MG63 (cell line): ENCODE measurements around the gene SMIM27. TPM values are rescaled to one million over a fixed set of nuclear protein-coding genes. Genes with fewer than 3 reads are reported as not detected.
A peak's percentile ranks its signal among the peaks of the same experiment; 100 is the strongest.

ENCODE experiments used
- DNase-seq: peaks from one replicate; pipeline ENCODE4 v3.0.0-alpha.2; 2020
- H3K27me3 ChIP-seq: fragments of 250-450 bp; sonication (Bioruptor Pico); 2 replicates; pipeline ENCODE4 v1.5.1; 2020; ENCODE audit warnings: mild to moderate bottlenecking, moderate library complexity
- H3K36me3 ChIP-seq: fragments of 250-450 bp; sonication (Bioruptor Pico); 2 replicates; pipeline ENCODE4 v1.5.1; 2020; ENCODE audit warnings: mild to moderate bottlenecking, moderate library complexity
- H3K4me3 ChIP-seq: fragments of 250-450 bp; sonication (Bioruptor Pico); 2 replicates; pipeline ENCODE4 v1.5.1; 2020; ENCODE audit warnings: mild to moderate bottlenecking, moderate library complexity
- H3K9me3 ChIP-seq: fragments of 250-450 bp; sonication (Bioruptor Pico); 2 replicates; pipeline ENCODE4 v1.5.1; 2020; ENCODE audit warnings: mild to moderate bottlenecking, moderate library complexity
- total RNA-seq: library from RNA; depleted of rRNA; stranded (reverse); fragments of >200 nt; shearing (Covaris generic); gene quantifications from 2 replicates; pipeline ENCODE4 v1.2.3, GENCODE V29; 2014; ENCODE audit warnings: low replicate concordance

Gene SMIM27
- total RNA-seq, 1 experiment from 2014 or later, result 1.7 TPM

DNA sequence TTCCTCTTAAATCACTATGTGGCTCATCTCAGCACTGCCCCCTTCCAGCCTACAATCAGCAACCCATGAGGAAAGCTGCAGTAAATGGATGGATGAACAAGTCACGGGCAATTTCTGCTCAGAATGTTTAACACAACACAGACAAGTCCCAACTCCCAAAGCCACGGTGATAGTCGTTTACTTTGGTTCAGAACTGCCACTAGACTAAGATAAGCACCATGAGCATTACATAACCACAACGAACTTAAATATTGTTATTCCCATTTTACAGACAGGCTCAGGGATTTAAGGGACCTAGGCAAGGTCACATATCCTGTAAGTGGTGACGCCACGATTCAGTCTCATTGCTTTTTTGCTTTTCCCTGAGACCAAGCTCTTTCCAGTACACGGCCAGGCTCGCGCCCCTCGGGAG, 2.0 kb upstream of the SMIM27 start:
- H3K4me3 ChIP-seq, result peak overlapping the region; percentile 79
- no peak for DNase-seq

DNA sequence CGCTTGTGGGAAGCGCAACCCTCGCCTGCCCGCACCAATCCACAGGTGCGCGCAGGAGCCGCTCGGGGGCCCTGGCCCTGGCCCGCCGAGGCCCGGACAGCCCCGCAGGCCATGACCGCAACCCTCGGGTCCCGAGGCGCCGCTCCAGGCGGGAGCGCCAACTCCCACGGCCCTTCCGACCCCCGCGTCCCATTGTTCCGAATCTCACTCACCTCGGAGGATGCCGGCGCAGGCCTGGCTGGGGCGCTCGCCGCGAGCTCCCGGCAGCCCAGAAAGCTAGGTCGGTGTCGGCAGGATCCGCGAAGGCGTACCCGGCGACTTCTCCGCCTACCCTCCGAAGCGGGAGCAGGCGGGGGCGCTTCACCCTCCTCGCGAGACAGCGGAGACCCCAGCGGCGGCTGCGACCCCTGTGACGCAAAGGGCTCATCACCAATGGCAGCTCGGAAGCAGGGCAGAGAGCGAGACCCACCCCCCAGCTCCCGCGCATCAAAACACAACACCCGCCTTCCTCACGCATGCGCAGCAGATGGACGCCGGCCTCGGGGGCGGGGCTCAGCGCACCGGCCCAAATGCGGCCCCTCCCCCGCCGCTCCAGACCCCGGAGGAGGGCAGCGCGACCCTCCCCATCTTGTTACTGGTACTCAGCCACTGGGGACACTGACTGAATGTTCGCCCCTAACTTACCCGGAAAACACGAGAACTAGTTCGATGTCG, 1.4 kb upstream of the SMIM27 start:
- Histone ChIP-seq H3K9me3 (no peaks in the 10 kb centered on the region), H3K4me3 (peak overlapping the region; percentile 79)
- DNase-seq, result peak; percentile 83

More for the DNA sequence above, 2.0 kb upstream of the SMIM27 start:
- Histone ChIP-seq H3K36me3 (peaks cover 7% of the 10 kb centered on the region), H3K27me3 (no peaks in the 10 kb centered on the region), H3K9me3 (no peaks in the 10 kb centered on the region)

DNA sequence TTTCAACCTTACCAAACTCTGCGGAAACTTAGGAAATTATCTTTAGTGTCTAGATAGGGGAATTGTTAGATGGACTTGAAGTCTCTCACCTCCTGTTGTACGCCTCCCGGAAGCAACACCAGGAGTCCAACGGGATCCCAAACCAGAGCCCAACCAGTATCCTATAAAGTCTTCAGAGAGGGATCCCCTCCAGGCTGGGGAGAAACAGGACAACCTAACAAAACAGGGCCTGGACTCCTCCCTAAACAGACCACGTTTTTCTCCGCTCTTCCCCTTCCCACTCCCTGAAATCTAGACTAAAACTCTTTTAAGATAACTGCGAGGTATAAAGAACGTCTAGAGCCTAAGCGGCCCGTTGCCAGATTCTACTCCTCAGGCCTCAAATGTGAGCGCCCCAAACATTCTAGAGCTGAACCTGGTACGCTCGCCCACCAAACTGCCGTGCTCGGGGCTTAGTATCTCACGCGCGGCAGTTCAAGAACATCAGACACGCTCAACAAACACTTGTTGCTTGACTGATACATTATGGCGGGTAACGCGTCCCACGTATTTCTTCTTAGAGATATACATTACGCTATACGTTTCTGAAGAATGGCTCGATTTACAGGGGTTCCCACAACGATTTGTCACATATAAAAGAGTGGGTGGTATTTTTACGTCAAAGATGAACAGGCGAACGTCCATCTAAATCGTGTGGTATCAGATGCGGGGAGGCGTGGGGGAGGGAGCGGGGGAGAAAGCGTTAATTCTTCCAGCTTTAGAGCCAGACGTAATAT, 663 bp upstream of the SMIM27 start:
- H3K36me3 ChIP-seq, result peaks cover 7% of the 10 kb centered on the region
- no peaks in the 10 kb centered on the region for H3K9me3 ChIP-seq
- no peaks in the 10 kb centered on the region for H3K27me3 ChIP-seq
- peak overlapping the region; percentile 79 for H3K4me3 ChIP-seq
- DNase-seq, result peak; percentile 19

More for the DNA sequence above, 1.4 kb upstream of the SMIM27 start:
- H3K36me3 ChIP-seq, result peaks cover 7% of the 10 kb centered on the region
- H3K27me3 ChIP-seq, result no peaks in the 10 kb centered on the region

DNA sequence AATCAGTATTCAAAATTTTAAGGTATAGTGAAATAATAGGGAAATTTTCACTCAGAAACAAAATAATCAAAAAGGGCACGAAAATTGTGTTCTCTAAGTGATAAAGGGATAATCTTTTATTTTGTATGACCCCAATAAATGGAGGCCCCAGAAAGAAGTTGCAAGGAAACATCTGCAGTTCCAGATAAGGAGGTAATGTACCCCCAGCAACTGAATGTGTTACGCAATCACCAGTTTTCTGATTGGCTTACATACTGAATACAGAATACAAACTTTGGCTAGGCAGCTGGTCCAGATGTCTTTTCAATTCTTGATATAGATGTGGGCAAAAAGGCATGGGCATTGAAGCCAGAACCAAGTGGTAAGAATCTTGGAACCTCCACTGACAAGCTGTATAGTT, 2.0 kb downstream of the SMIM27 start:
- no peaks in the 10 kb centered on the region for H3K9me3 ChIP-seq
- H3K27me3 ChIP-seq, result no peaks in the 10 kb centered on the region
- DNase-seq, result no peak
- peaks cover 7% of the 10 kb centered on the region for H3K36me3 ChIP-seq
- H3K4me3 ChIP-seq, result no peak overlapping the region

DNA sequence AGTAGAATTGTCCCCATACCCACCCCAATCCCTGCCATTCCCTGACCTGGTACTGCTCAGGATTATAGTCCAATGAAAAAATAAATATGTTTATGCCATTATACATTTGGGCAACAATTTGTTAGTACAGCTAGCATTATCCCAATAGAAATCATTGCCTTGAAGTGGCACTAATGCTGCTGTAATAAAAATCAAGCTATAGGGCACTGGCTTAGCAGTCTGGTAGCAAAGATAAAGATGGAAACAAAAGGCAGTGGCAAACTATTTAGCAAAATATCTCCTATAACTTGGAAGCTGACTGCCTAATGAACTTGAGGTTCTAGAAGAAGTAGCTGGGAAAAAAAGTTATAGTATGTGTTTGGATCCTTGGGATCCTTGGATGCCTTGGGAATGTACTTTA, 2.5 kb downstream of the SMIM27 start:
- Histone ChIP-seq H3K9me3 (no peaks in the 10 kb centered on the region), H3K36me3 (peaks cover 7% of the 10 kb centered on the region), H3K27me3 (no peaks in the 10 kb centered on the region), H3K4me3 (no peak overlapping the region)
- DNase-seq, result no peak

DNA sequence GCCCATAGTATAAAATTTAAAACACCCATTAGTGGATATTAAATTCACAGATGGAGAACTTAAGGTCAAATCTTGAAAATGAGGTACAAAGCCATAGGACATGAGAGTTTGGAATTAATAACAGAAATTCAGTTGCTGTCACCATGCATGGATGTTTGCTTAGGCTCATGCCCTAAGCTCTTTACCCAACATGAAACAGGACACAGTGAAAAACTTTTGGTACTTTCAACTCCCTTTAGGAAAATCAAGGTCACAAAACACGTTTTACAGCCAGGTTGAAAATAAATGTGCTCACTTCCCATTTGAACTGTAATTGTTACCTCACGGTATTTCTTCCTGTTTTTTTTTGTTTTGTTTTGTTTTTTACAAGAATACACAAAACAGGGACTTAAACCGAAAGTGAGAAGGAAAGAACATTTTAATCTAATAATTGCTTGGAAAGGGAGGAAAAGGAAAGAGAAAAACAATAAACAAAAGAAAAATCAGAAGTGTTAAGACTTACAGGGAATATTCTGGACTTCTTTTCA, 6.3 kb downstream of the SMIM27 start:
- DNase-seq, result no peak
- Histone ChIP-seq H3K9me3 (no peaks in the 10 kb centered on the region), H3K27me3 (no peaks in the 10 kb centered on the region), H3K36me3 (no peaks in the 10 kb centered on the region; the same call in 1 of the 2 replicates), H3K4me3 (no peak overlapping the region)

DNA sequence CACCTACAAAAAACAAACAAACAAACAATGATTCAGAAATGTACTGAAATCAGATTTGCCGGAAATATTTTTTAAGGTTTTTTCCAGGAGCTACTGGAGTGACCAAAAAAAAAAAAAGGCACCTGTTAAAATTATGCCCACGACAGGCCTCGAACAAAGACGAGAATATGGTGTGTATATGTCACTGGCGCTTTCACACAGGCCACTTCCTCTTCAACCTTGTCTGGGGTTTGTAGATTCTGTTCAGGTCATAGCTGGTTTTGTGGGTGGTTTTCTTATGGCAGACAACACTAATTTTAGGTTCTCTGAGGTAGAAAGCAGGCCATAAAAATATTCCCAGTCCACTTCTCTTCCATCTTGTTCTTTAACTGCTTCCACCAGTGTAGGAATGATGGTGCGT, 13.8 kb downstream of the SMIM27 start:
- Histone ChIP-seq H3K4me3 (no peak overlapping the region), H3K36me3 (peaks cover 6% of the 10 kb centered on the region; the same call in 1 of the 2 replicates), H3K9me3 (no peaks in the 10 kb centered on the region)

DNA sequence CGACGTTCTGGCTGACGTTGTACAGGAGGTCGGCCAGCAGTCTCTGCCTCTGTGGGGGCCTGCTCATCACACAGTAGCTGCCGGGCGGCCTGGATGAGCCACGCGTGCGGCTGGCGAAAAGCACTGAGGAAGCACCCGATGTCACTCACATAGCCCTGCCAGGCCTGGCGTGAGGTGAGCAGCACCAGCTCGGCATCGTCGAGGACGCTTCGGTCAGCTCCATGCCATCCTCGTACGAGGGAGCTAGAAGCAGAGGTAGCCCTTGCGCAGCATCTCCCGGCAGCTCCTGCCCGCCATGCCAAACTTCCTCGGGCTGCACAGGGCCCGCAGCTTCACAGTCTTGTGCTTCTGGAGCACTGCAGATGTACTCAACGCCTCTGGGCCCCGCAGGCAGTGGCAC, 14.6 kb downstream of the SMIM27 start:
- Histone ChIP-seq H3K27me3 (no peaks in the 10 kb centered on the region), H3K36me3 (peaks cover 6% of the 10 kb centered on the region; the same call in 1 of the 2 replicates), H3K9me3 (no peaks in the 10 kb centered on the region), H3K4me3 (no peak overlapping the region)
- no peak for DNase-seq

More for the DNA sequence above, 13.8 kb downstream of the SMIM27 start:
- H3K27me3 ChIP-seq, result no peaks in the 10 kb centered on the region
- no peak for DNase-seq

DNA sequence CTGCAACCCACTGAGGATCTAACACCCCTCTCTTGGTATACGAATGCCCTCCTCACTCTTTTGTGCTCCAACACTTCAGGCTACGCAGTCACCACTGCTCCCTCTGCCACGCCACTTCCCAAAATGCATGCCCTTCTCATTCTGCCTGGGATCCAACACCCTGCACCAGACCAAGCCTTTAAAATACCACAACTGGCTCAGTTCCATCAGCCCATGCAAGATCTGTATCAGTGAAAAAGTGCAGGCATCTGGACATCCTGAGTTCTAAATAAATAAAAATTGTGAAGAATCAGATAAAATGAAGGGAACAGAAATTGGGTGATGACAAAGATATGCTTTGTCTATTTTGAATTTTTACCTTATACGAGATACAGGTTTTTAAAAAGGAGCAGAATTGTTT, 18.1 kb downstream of the SMIM27 start:
- H3K36me3 ChIP-seq, result peaks cover 6% of the 10 kb centered on the region; the same call in 1 of the 2 replicates
- no peaks in the 10 kb centered on the region for H3K27me3 ChIP-seq
- no peaks in the 10 kb centered on the region for H3K9me3 ChIP-seq
- H3K4me3 ChIP-seq, result no peak overlapping the region
- DNase-seq, result no peak

DNA sequence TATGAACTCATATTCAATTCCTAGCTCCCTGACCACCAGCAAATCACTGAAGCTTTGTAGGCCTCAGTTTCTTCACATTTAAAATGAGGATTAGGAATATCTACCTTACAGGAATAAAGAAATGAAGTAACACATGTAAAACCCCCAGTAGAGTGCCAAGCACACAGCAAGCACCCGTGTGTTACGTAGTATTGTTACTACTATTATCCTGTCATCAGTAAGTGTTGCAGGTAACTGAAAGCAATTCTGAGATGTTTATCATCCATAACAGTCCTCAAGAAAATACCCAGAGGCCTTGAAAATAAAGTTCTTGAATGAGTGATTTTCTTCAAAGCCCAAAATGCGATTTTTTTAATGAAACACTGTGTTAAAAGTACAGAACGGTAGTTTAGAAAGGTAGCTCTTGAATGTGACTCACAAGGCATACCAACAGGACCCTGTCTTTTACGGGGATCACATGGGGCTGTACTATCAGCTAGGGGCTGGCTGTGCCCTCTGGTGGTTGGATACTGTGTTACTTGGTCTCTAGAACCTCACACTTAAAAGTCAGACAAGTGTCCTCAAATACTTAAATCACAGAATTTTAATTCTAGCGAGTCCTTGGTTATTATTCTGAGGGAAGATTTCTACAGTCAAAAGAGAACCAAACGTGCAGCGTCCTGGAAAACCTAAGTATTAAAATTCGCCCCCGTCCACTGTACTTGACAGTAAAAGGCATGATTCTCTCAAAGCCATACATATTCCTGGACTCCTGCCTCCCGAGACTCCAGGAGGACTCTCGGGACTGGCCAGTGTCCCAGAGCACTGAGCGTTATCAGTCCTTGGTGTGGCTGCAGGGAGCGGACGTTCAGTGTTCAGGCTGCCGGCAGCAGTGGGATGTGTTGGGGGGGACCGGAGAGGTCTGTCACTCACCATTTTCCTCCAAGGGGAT, 20.1 kb downstream of the SMIM27 start:
- H3K27me3 ChIP-seq, result no peaks in the 10 kb centered on the region
- H3K36me3 ChIP-seq, result 0 out of 2 replicates have a peak, but pooled peaks cover 3% of the 10 kb centered on the region
- H3K4me3 ChIP-seq, result peak overlapping the region; percentile 86
- peak; percentile 55 for DNase-seq
- no peaks in the 10 kb centered on the region for H3K9me3 ChIP-seq

DNA sequence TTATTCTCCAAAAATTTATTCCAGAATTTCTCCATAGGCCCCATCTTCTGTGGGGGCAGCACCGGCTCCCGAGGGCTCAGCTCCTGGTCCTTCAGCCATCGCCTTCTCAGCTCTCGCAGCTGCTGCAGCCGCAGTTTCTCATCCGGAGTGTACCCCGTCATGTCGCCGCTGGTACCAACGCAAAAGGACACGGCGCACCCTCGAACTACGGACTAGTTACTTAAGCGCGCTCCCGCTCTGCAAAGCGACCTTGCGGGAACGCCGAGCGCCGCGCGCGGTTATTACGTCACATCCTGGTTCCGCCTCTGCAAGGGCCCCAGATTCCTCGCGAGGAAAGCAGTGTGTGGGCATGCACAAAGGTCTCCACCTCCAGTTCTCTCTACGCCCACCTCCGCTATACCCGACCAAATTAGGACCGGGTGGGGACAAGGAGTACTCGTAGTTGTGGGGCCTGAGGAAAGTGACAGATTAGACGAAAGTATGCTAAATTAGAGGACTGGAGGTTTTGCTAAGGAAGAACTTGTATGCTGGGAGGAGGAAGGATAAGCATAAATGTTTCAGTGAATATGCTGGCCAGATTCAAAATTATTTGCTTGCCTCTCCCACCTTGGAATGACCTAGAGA, 20.9 kb downstream of the SMIM27 start, which contains the start of gene NDUFB6:
Gene NDUFB6, minus strand, starts transcription at position 260 of the 624 bp plus-strand sequence. Its CDS starts 99 bp downstream, at position 161.
- peak within 1 kb of the TSS; percentile 86 for H3K4me3 ChIP-seq
- no peaks in the 10 kb centered on the region for H3K27me3 ChIP-seq
- H3K9me3 ChIP-seq, result no peaks in the 10 kb centered on the region
- H3K36me3 ChIP-seq, result 0 out of 2 replicates have a peak, but pooled peaks cover 3% of the 10 kb centered on the region
- peak; percentile 91 for DNase-seq

DNA sequence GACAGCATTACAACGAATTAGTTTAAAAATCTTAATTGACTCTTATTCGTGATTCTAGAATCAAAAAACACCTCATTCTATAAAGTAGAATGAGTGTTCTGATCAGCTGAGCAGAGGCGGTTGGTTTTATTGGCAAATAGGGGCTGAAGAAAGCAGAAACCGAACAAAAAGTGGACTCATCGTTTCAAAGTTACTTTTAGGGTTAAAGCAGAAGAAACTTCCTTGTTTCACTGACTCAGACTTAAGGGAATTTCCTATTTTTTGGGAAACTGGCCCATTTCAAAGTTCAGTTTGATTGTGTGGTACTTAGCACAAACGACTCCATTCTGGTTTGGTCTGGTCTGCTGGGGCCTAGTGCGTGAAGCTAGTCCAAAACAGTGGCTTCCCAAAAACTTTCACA, 21.7 kb downstream of the SMIM27 start:
- Histone ChIP-seq H3K4me3 (peak overlapping the region; percentile 86), H3K9me3 (no peaks in the 10 kb centered on the region), H3K36me3 (0 out of 2 replicates have a peak, but pooled peaks cover 3% of the 10 kb centered on the region), H3K27me3 (no peaks in the 10 kb centered on the region)
- no peak for DNase-seq

DNA sequence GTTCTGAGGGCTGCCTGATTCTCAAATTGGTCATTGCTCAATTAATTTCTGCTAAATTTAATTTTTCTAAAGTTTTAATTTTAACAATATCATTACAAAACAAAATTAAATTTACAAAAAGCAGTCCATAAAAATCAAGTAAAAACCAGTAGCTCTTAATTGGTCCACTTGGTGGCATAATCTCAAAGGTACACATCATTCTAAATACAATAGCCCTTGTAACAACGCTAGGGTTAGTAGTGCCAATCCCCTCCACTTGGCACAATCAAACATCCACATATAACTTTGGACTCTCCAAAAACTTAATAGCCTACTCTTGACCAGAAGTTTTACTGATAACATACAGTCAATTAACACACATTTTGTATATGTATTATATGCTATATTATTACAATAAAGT, 22.7 kb downstream of the SMIM27 start:
- Histone ChIP-seq H3K36me3 (0 out of 2 replicates have a peak, but pooled peaks cover 3% of the 10 kb centered on the region), H3K4me3 (no peak overlapping the region), H3K9me3 (no peaks in the 10 kb centered on the region), H3K27me3 (no peaks in the 10 kb centered on the region)
- no peak for DNase-seq

DNA sequence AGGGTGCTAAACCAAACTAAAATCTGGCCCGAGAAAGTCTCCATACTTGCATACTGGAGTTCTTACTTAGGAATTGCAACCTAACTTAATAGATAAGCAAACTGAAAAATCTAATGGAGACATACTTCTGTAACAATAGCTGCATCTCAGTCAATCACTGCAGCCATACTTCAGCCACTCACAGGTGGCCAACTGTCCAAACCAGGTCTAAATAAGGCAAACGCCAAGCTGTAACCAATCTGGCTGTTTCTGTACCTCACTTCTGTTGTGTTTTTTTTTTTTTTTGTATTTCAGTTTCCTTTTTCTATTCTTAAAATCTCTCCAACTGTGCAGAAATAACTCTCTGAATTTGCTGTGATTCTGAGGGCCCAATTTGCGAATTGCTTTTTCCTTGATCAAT, 25.2 kb downstream of the SMIM27 start:
- Histone ChIP-seq H3K36me3 (no peaks in the 10 kb centered on the region), H3K27me3 (no peaks in the 10 kb centered on the region), H3K4me3 (no peak overlapping the region), H3K9me3 (no peaks in the 10 kb centered on the region)
- DNase-seq, result no peak

DNA sequence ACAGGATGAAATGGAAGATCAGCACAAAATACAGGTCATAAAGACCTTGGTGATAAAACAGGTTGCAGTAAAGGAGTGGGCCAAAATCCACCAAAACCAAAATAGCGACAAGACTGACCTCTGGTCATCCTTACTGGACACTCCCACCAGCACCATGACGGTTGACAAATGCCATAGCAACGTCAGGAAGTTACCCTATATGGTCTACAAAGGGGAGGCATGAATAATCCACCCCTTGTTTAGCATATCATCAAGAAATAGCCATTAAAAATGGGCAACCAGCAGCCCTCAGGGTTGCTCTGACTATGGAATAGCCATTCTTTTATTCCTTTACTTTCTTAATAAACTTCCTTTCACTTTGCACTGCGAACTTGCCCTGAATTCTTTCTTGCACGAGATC, 26.8 kb downstream of the SMIM27 start:
- Histone ChIP-seq H3K27me3 (no peaks in the 10 kb centered on the region), H3K36me3 (no peaks in the 10 kb centered on the region), H3K4me3 (no peak overlapping the region), H3K9me3 (no peaks in the 10 kb centered on the region)
- DNase-seq, result no peak
